Limb (tissue), 2 donors: ENCODE measurements around the gene CENPS.
"Not testable (repeated sequence)": the region's sequence is repeated elsewhere in the genome, so short reads cannot be mapped to it uniquely, and the experiment has no call there.

ENCODE experiments used
- DNase-seq, 2 donors: peaks; one replicate each; pipeline ENCODE4 v3.0.0-alpha.2; 2016; ENCODE audit errors: extremely low spot score in 2 of 2

Gene CENPS

GRCh38 chr1:10430216-10431069 is at the start of gene CENPS:
TSS of gene CENPS (plus strand) at chr1:10430433. CDS start at chr1:10430518, 85 bp downstream.
- DNase-seq = peak; percentile 93

- DNase-seq = peak in 1 of 2 donors; percentile 36
Observed at GRCh38 chr1:10380594-10381275, 49.5 kb upstream of the CENPS start.

- no peak for DNase-seq
Observed at GRCh38 chr1:10383630-10384029, 46.6 kb upstream of the CENPS start.

GRCh38 chr1:10384219-10384618 is 46.0 kb upstream of the CENPS start:
- no peak for DNase-seq

GRCh38 chr1:10386761-10387676 is 43.2 kb upstream of the CENPS start:
- DNase-seq = no peak

GRCh38 chr1:10387677-10388386 is 42.4 kb upstream of the CENPS start:
- DNase-seq = peak; percentile 48 to 77

GRCh38 chr1:10388387-10388715 is 41.9 kb upstream of the CENPS start:
- DNase-seq = no peak

- no peak for DNase-seq
Observed at GRCh38 chr1:10389271-10389973, 40.8 kb upstream of the CENPS start.

- DNase-seq = no peak
Observed at GRCh38 chr1:10396870-10397269, 33.4 kb upstream of the CENPS start.

- DNase-seq = no peak
Observed at GRCh38 chr1:10398278-10398733, 31.9 kb upstream of the CENPS start.

GRCh38 chr1:10398734-10399443 is 31.3 kb upstream of the CENPS start, which contains the start of gene PGD:
TSS of gene PGD (plus strand) at chr1:10399064. CDS start at chr1:10399118, 54 bp downstream.
- DNase-seq = peak; percentile 97 to 98

GRCh38 chr1:10399444-10399941 is 30.7 kb upstream of the CENPS start:
- DNase-seq = no peak

GRCh38 chr1:10400013-10400412 is 30.2 kb upstream of the CENPS start:
- DNase-seq = no peak

- DNase-seq = no peak
Observed at GRCh38 chr1:10401281-10401680, 29.0 kb upstream of the CENPS start.

GRCh38 chr1:10402729-10403274 is 27.4 kb upstream of the CENPS start:
- no peak for DNase-seq

- no peak for DNase-seq
Observed at GRCh38 chr1:10407201-10407600, 23.0 kb upstream of the CENPS start.

GRCh38 chr1:10415211-10415930 is 14.9 kb upstream of the CENPS start:
- no peak for DNase-seq

- not testable (repeated sequence) for DNase-seq
Observed at GRCh38 chr1:10415967-10416366, 14.3 kb upstream of the CENPS start.
